HG02610 (cell line): ENCODE results near the gene SLC25A33.
A peak's percentile ranks its signal among the peaks of the same experiment; 100 is the strongest.
"Not testable (repeated sequence)": the region's sequence is repeated elsewhere in the genome, so short reads cannot be mapped to it uniquely, and the experiment has no call there.

ENCODE experiments used
- ATAC-seq: cut with Tn5 transposase; IDR thresholded peaks from one replicate; pipeline ENCODE4 v1.9.1; 2021; ENCODE audit warnings: mild to moderate bottlenecking, moderate library complexity; ENCODE audit not compliant: unreplicated experiment

Gene SLC25A33

DNA sequence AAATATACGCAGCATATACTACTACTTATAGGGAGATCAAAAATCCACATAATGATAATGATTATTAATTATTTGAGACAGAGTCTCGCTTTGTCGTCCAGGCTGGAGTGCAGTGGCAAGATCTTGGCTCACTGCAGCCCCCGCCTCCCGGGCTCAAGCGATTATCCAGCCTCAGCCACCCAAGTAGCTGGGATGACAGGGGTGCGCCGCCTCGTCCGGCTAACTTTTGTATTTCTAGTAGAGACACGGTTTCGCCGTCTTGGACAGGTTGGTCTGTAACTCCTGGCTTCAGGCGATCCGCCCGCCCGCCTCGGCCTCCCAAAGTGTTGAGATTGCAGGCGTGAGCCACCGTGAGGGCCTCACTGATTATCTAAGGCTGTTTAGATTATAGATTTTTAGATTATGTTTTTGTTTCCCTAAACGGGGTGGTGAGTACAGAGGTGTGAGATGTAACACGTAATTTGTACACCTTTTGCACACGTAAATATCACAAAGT lies 548 bp upstream of the SLC25A33 start:
- ATAC-seq, result no peak

DNA sequence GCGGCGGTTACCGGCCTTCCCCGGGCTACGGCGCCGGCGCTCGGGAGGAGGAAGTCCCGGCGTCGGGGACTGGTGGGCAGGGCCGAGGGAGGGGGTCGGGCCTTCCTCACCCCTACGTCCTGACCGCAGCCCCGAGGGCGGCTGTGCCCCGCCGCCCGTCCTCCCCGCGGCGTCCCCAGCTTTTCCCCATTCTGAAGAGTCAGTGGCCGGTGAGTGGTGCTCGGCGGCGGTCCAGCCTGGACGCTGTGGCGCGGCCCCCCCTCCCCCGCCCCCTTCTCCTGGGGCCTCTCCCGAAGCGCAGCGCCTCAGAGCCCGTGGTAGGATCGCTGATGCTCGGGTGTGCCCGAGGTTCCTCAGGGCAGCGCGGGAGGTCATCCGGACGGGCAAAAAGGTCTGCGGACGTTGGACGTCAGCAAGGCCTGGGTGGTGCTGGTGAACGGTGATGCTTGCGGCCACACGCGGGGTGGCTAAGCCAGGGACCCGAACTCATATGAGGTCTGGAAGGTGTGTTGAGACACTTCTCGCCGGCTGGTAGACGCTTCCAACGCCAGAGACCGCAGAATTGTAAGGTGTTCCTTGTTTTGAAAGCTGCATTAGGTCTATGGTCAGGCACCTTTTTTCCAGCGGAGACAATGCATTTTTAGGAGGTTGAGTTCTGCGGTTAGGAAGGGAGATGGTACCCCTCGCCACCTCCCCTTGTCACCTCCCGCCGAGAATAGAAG lies 725 bp downstream of the SLC25A33 start:
- peak; percentile 41 for ATAC-seq

DNA sequence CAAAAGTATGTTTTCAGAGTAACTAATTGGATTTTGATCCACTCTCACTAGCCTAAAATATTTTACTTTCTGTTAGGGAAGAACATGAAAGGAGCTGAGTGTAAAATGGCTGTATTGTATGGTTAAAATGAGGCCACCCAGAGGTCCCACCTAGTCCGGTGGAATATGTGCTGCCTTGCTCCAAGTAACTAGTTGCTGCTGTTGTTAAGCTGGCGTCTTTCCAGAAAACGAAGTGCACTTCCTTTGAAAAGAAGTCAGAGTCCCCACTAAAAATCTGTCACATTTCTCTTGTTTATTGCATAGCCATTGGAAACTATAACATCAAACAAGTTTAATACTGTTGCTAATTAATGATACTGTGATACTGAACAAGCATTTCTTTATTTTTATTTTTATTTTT lies 3.2 kb downstream of the SLC25A33 start:
- ATAC-seq, result no peak

DNA sequence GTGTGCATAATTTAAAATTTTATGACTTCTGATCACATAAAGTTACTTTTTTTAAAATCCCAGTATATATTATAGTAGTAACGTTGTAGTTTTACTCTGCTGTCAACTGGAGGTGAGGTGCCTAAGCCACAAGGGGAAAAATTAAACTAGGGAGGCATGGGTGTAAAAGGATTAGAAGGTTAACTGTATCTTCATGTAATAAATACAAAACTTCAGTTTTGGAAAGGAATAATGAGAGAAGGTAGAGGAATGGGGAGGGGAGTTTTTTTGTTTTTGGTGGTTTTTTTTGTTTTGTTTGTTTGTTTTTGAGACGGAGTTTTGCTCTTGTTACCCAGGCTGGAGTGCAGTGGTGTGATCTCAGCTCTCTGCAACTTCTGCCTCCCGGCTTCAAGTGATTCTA lies 5.7 kb downstream of the SLC25A33 start:
- no peak for ATAC-seq

DNA sequence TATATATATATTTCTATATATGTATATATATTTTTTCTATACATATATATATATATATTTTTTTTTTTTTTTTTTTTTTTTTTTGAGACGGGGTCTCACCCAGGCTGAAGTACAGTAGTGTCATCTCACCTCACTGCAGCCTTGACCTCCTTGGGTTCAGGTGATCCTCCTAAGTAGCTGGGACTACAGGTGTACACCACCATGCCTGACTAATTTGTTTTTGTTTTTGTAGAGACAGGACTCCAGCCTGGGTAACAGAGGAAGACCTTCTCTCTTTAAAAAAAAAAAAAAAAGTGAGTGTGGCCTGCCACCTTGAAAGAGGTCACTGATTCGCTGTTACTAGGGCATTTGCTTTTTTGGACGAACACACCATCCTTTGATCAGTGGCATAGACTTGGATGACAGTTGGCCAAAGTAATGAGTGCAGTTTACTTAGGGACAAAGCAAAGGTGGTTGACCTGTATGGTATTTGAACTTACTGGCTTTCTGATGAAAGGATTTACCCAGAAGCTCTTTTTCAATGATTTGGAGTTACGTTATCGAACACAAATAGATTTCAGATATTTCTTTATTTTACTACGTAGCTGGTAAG lies 10.8 kb downstream of the SLC25A33 start:
- no peak for ATAC-seq

DNA sequence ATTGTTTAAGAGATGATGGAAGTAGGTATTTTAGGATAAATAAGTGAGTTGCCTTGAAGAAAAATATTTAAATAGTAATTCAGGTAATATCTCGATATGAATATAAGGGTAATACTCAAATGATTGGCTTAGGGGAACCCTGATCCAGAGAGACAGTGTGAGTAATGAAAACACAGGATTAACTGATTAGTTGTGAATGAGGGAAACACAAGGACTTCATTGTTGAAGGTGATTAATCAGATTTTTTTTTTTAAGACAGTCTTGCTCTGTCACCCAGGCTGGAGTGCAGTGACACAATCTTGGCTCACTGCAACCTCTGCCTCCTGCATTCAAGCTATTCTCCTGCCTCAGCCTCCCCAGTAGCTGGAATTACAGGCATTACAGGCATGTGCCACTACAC lies 12.7 kb downstream of the SLC25A33 start:
- no peak for ATAC-seq

DNA sequence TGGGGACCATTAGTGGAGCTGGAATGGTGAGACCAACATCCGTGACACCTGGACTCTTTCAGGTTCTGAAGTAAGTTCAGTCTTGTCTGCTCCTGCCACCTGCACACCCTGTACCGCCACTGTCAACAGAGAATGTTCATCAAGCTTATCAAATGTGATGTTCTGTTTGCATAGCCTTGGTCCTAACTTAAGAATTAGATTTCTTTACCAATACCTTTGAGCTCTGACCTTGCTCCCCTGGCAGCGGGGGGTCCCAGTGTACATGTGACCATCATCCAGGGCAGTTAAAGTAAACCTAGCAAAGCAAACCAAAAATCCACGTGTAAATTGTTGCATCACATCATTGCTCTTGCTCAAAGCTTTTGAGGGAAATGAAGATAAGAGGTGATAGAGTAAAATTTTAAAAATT lies 14.5 kb downstream of the SLC25A33 start:
- ATAC-seq, result no peak

DNA sequence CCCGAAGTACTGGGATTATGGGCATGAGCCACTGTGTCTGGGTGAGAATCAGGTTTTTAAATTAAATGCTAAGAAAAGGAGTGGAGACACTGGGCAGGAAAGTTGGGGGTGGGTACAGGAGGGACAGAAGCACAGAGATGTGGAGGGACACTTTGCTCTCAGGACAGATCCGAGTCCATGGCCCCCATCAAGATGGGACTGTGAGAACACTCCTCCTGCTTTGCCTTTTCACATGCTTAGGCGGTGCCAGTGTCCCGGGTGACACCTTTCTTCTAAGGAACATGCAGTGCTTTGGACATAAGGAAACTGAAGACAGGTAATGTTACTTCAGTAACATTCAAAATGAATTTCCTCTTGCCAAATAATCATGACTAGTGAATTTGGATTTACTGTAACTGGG lies 16.7 kb downstream of the SLC25A33 start:
- no peak for ATAC-seq

DNA sequence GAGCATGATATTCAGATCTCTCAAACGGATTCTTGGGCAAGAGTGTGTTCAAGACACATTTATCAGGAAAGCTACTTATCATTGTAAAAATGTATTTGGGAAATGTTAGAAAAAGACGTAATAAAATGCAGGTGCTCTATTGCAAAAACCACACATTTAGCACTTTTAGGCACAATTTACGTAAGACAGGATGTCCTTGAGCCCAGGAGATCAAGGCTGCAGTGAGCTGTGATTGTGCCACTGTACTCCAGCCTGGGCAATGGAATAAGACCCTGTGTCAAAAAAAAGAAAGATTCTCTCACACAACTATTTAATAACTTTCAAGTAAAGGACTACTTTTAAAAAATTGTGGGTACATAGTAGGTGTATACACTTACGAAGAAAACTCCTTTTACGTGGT lies 18.4 kb downstream of the SLC25A33 start:
- no peak for ATAC-seq

DNA sequence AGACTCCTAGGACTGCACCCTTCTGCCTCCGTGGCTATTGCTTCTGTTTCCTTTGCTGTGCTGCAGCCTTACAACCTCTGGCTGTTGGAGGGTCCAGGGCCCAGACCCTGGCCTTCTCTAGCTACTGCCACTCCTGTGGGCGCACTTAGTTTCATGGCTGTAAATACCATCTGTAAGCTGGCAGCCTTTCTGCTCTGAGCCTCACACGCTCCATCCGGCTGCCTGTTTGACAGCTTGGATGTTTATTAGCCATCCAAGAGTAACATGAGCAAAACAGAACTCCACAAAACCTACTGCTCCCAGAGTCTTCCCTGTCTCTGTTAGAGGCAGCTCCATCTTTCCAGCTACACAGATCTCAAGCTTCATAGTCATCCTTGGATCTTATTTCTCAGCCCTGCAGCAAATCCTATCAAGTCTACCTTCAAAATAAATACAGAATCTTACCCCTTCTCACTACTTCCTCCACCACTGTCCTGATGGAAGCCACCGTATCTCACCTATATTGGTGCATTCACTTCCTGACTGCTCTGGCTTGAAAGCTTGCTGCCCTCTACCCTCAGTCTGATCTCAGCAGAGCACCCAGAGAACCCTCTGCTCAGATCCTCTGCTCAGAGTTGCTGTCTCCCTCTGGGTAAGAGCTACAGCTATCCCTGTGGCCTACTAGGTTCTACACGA lies 19.1 kb downstream of the SLC25A33 start:
- no peak for ATAC-seq

DNA sequence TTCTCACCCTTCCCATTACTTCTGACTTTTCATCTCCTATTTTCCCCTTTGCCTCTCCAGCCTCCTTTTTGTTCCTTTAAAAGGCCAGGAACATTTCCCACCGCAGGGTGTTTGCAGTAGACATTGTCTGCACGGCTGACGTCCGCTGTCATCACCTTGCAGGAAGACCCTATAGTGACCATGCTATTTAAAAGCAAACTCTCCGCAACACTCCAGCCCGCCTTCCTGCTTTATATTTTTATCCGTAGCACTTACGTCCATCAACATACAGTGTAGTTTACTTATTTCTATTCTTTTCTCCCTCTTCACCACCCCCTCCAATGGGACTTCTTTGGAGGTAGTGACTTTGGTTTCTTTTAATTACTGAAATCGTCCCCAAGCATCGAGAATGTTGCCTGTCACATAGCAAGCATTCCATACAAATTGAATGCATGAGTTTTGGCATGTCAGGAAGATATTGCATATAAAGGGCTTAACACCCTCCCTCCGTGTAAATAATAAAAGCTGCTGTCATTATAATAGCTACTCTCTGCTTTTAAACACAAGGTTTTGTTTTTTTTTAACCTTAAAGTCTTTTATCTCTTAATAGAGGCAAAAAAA lies 19.8 kb downstream of the SLC25A33 start:
- ATAC-seq, result no peak

DNA sequence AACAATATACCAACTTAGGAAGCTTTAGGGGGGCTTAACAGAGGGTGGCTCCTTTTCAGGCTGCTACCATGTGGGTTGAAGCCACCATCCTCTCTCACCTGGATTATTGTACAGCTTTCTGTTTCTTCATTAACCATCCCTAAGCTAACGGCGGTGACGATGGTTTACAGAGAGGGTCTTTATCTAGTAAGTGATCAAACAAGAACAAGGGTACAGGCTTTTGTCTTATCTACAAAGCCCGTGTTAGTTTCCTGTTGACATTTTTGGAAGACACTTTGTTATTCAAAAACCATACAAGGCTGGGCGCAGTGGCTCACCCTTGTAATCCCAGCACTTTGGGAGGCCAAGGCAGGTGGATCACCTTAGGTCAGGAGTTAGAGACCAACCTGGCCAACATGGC lies 20.4 kb downstream of the SLC25A33 start:
- no peak for ATAC-seq

DNA sequence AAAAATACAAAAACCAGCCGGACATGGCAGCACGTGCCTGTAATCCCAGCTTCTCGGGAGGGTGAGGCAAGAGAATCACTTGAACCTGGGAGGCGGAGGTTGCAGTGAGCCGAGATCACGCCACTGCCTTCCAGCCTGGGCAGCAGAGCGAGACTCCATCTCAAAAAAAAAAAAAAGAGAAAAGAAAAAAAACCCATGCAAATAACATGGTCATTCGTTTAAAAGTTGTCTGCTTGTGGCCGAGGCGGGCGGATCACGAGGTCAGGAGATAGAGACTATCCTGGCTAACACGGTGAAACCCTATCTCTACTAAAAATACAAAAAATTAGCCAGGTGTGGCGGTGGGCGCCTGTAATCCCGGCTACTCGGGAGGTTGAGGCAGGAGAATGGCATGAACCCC lies 20.8 kb downstream of the SLC25A33 start:
- not testable (repeated sequence) for ATAC-seq

DNA sequence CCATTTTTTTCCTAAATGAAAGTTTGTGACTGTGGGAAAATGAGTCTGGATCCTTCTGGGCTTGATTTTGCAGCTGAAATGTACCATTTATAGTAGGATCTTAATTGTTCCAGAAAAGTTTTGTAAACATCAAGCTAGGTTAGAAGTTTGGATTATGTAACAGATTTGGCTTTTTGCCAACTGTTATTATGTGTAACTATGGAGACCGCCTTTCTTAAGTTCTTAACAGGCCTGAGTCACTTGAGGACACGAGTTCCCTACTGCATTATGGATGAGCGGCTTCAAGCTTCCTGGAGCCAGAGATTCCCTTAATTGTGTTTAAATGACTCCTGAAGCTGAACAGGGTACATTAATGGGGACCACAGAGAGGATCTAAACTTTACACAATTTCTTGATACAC lies 22.2 kb downstream of the SLC25A33 start:
- no peak for ATAC-seq

DNA sequence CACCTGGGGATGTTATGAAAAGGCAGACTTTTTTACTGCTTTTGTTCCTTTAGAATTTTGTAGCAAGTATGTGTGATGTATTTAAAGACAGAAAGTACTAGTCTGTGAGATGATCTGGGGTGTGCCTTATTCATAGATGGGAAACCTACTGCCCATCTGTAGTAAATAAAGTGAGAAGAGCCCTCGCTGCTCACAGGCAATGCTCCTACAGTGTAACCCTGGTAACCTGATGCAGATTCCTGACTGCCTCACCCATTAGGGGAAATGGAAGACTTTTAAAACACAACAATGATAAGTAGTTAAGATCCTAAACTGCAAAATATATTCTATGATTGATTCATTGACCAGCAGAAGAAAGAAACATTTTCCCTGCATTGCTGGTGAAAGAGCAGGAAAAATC lies 30.0 kb downstream of the SLC25A33 start:
- no peak for ATAC-seq

DNA sequence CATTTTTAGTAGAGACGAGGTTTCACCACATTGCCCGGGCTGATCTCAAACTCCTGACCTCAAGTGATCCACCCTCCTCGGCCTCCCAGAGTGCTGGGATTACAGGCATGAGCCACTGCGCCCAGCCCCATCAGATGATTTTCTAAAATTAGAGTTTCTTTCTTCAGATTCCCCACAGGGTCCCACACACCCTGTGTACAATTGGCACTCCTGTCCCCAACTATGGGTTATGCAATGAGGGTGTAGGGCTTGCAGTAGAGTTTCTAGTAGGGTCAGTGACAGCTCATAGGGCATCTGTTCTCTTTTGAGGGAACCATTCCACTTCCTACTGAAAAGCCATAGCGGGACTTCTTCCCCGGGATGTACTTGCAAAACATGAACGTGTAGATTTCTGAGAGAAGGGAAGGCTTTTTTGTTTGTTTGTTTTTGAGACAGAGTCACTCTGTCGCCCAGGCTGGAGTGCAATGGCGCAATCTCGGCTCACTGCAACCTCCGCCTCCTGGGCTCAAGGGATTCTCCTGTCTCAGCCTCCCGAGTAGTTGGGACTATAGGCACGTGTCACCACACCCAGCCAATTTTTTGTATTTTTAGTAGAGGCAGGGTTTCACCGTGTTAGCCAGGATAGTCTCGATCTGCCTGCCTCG lies 31.7 kb downstream of the SLC25A33 start:
- ATAC-seq, result not testable (repeated sequence)

DNA sequence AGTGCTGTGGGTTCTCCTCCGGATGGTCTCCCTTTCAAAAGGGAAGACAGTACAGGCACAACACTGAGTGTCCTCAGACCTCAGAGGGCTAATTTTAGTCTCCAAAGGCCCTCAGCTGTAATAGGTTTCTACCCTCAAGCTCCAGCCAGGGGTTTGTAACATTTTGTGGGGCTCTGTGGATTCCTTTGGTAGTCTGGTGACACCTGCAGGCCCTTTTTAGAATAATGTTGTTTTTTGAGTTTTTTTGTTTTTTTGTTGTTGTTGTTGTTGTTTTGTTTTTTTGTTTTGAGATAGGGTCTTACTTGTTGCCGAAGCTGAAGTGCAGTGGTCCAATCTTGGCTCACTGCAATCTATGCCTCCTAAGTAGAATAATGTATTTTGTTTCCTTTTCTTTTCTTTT lies 34.5 kb downstream of the SLC25A33 start:
- no peak for ATAC-seq

DNA sequence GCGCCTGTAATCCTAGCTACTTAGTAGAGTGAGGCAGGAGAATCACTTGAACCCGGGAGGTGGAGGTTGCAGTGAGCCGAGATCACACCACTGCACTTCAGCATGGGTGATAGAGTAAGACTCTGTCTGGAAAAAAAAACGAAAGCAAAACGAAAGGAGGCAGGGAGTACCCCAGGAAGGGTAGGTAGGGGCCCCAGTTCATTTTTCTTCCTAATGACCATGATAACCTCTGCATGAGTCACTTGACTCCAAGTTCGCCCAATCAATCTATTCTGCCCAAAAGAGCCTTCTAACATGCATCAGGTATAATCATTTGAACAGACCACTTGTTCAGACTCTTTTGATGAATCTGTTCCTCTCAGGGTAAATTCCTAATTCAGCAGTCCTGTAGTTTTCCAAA lies 36.2 kb downstream of the SLC25A33 start:
- ATAC-seq, result no peak

DNA sequence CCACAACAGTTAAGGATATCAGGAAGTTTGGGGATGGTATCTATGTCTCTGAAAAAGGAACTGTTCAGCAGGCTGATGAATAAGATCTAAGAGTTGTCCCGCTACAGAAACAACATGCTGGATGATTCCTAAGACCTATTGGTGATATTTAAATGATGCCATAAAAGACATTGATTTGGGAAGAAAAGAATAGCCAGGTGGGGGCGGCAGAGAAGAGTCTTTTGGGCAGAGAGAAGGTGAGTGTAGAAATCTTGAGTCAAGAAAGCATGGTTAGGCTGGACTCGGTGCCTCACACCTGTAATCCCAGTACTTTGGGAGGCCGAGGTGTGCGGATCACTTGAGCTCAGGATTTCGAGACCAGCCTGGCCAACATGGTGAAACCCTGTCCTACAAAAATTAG lies 37.6 kb downstream of the SLC25A33 start:
- ATAC-seq, result no peak

DNA sequence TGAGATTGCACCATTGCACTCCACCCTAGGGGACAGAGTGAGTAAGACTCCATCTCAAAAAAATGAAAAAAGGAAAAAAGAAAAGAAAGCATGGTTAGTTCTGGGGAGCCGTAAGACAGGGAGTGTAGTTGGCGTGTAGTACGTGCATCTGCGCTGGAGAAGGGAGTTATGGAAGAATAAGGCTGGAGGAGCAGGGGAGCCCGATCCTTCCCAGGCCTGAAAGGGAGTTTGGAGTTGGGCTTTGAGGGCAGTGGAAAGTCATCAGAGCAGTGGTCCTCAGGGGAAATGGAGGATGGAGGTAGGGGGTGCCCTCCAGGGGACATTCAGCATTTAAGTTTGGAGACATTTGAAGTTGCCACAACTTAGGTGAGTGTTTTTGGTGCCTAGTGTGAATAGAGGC lies 38.2 kb downstream of the SLC25A33 start:
- ATAC-seq, result no peak

DNA sequence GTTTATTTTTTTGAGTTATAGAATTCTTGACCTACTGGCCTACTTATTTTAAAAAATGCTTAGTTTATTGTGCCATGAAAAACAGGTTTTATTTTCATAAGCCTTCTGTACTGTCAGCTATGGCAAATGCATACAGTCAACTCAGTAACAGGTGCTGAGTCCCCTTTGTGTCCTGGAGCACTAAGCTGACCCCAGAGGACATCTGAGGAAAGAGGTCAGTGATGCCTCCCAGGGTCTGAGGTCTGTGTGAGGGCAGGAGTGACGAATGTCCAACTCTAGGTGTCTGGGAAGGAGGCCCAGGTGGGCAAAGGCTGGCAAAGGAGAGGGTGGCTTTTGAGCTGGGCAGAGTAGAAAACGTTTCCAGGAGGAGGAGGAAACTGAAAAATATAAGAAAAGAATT lies 41.7 kb downstream of the SLC25A33 start:
- no peak for ATAC-seq
